ENCODE measurements around the gene GAST.

DNA sequence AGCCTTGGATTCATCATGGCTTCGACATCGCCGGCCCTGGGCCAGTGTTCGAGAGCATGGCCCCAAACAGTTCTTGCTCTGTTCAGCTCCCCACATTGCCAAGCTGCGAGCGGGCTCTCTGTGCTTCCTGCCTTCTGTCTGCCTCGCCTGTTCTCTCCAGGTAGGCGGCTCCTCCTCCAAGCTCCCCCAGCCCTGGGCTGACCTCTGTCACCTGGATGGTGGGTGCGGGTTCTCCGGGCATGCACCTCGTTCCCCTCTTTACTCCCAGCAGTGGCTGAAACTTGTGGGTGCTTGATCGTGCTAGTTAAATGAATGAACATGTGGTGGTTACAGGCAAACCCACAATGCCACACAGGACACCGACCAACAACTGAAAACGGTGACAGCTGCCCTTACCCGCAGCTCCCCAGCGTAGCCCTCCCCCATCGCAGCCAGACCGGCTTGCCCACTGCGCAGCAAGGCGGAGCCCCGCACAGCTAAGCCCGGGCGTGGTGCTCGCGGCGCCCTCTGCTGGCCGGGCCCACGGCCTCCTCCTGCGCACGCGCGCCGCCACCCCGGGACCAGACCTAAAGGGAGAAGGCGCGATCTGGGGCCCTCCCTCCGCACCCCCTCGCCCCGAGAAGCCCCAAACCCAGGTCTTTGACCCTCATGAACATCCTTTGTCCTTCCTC lies 46.4 kb upstream of the GAST start:
- TF ChIP-seq POLR2A (IDR thresholded peaks at IDR 0.05): peak in 3 of 4 donors; percentile 35 to 88 (median 86)
- TF ChIP-seq, protein P1, sequence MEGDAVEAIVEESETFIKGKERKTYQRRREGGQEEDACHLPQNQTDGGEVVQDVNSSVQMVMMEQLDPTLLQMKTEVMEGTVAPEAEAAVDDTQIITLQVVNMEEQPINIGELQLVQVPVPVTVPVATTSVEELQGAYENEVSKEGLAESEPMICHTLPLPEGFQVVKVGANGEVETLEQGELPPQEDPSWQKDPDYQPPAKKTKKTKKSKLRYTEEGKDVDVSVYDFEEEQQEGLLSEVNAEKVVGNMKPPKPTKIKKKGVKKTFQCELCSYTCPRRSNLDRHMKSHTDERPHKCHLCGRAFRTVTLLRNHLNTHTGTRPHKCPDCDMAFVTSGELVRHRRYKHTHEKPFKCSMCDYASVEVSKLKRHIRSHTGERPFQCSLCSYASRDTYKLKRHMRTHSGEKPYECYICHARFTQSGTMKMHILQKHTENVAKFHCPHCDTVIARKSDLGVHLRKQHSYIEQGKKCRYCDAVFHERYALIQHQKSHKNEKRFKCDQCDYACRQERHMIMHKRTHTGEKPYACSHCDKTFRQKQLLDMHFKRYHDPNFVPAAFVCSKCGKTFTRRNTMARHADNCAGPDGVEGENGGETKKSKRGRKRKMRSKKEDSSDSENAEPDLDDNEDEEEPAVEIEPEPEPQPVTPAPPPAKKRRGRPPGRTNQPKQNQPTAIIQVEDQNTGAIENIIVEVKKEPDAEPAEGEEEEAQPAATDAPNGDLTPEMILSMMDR (IDR thresholded peaks at IDR 0.05): peak; percentile 85 to 99 (median 98)

All from esophagus squamous epithelium (tissue), 4 donors.